ENCODE measurements around the gene SPATA9. TPM values are rescaled to one million over a fixed set of nuclear protein-coding genes. Genes with fewer than 3 reads are reported as not detected.

Gene SPATA9
- total and polyA plus RNA-seq, 2 donors (not counting 3 experiments of a cell fraction or from before 2014, with no cell fraction given) = 0.07 TPM; not detected in 1

DNA sequence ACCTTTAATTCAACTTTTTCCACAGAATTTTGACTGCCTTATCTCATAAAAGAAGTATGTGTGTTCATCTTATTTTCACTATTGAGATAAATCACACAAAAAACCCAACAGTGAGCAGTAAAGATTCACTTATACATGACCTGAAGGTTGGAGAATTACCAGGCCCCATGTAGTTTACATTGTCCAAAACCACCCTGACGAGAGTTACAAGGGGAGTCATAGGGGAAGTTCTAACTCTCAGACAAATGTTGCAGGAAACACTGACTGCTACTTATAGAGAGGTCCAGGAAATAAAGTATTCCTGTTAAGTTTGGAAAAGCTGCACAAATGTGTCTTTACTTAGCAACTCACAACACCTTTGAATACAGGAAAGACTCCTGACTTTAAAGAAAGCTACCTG lies 14.1 kb downstream of the SPATA9 start:
- ChIA-PET CTCF (interaction anchor here (0.9 to 4.2 kb wide), 5 partner anchors 18 to 179 kb away, joined by 3 to 20 read pairs (median 4); partner anchors contain the start of genes RFESD and RHOBTB3), POLR2A (no interaction called here)
- H4K20me1 ChIP-seq (replicated peaks; ENCODE audit: control insufficient read depth, extremely low read depth, insufficient read depth, low read length) = no peaks in the 10 kb centered on the region
- H3K9ac ChIP-seq (replicated peaks; ENCODE audit: extremely low read depth, insufficient read depth, low read length) = peak overlapping the region; percentile 33
- peak overlapping the region; percentile 69 for H3K27ac ChIP-seq (ENCODE audit: insufficient read depth, low read depth, low read length)
- BruUV-seq (replicated peaks) = no TSS peak
- no peaks in the 10 kb centered on the region for H3K36me3 ChIP-seq (ENCODE audit: control insufficient read depth in 2 of 2, extremely low read depth in 1 of 2, insufficient read depth in 2 of 2, low read length in 2 of 2)
- peak overlapping the region; percentile 80 for H3K4me2 ChIP-seq (ENCODE audit: insufficient read depth, low read length)
- H2AFZ ChIP-seq (ENCODE audit: low read depth, low read length) = peak overlapping the region; percentile 67
- H3K9me1 ChIP-seq (replicated peaks; ENCODE audit: control insufficient read depth, extremely low read depth, insufficient read depth, low read length) = no peaks in the 10 kb centered on the region
- DNase-seq (ENCODE audit: low read depth, low spot score) (peak; percentile 68), FAIRE-seq (peak; percentile 70)
- no peak for TF ChIP-seq MYC (IDR thresholded peaks at IDR 0.05; ENCODE audit: low read depth, low read length)
- H3K9me3 ChIP-seq (replicated peaks; ENCODE audit: control insufficient read depth, insufficient read depth, low read length) = no peaks in the 10 kb centered on the region
- intact Hi-C loops (cut with micrococcal nuclease) = loop anchor here (2.0 kb wide), 1 partner anchor 62 kb away; the partner anchor contains the start of gene RHOBTB3
- H3K79me2 ChIP-seq (ENCODE audit: control insufficient read depth, insufficient read depth, low read length) = no peaks in the 10 kb centered on the region
- H3K4me3 ChIP-seq (replicated peaks in 1 of 3; ENCODE audit: insufficient read depth in 1 of 3, low read depth in 1 of 3, low read length in 3 of 3) = no peak overlapping the region
- dilution Hi-C loops (cut with MboI; ENCODE audit: extremely low pct_ligation_motif_present, low sequenced_read_pairs) = no loop called here
- H3K4me1 ChIP-seq (ENCODE audit: control insufficient read depth, extremely low read depth, insufficient read depth, low read length) = peaks cover 23% of the 10 kb centered on the region
- H3K27me3 ChIP-seq (ENCODE audit: control insufficient read depth in 2 of 2, insufficient read depth in 2 of 2, low read length in 2 of 2) = no peaks in the 10 kb centered on the region

DNA sequence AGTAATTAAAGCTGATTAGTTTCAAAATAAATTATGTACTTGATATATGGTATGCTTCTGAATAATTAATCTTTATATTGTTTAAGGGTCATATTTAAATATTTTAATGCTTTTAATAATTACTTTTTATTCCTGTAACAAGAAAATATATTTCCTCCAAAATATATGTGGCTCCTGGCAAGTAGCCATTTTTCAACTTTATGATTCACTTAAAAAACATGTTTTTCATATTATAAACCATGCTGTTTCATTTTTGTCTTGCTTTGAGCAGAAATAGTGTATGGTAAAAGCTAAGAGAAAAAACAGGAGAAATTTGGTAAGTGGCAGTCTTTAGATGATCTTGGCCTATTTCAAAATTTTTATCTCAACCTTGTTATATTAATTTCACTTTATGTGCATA lies 14.6 kb downstream of the SPATA9 start:
- Histone ChIP-seq H3K4me3 (replicated peaks in 1 of 3; ENCODE audit: insufficient read depth in 1 of 3, low read depth in 1 of 3, low read length in 3 of 3) (no peak overlapping the region), H3K9ac (replicated peaks; ENCODE audit: extremely low read depth, insufficient read depth, low read length) (peak overlapping the region; percentile 33), H3K4me2 (ENCODE audit: insufficient read depth, low read length) (peak overlapping the region; percentile 80), H3K79me2 (ENCODE audit: control insufficient read depth, insufficient read depth, low read length) (no peaks in the 10 kb centered on the region), H3K9me3 (replicated peaks; ENCODE audit: control insufficient read depth, insufficient read depth, low read length) (no peaks in the 10 kb centered on the region), H3K27me3 (ENCODE audit: control insufficient read depth in 2 of 2, insufficient read depth in 2 of 2, low read length in 2 of 2) (no peaks in the 10 kb centered on the region), H3K27ac (ENCODE audit: insufficient read depth, low read depth, low read length) (peak overlapping the region; percentile 69), H3K4me1 (ENCODE audit: control insufficient read depth, extremely low read depth, insufficient read depth, low read length) (peaks cover 23% of the 10 kb centered on the region), H3K9me1 (replicated peaks; ENCODE audit: control insufficient read depth, extremely low read depth, insufficient read depth, low read length) (no peaks in the 10 kb centered on the region), H2AFZ (ENCODE audit: low read depth, low read length) (no peak overlapping the region), H4K20me1 (replicated peaks; ENCODE audit: control insufficient read depth, extremely low read depth, insufficient read depth, low read length) (no peaks in the 10 kb centered on the region), H3K36me3 (ENCODE audit: control insufficient read depth in 2 of 2, extremely low read depth in 1 of 2, insufficient read depth in 2 of 2, low read length in 2 of 2) (no peaks in the 10 kb centered on the region)
- ChIA-PET POLR2A (no interaction called here), CTCF (interaction anchor here (0.9 to 4.2 kb wide), 3 partner anchors 17 to 113 kb away, joined by 3 to 20 read pairs (median 11); partner anchors contain the start of gene RFESD)
- no TSS peak for BruUV-seq (replicated peaks)
- FAIRE-seq (no peak), DNase-seq (ENCODE audit: low read depth, low spot score) (peak; percentile 46)
- dilution Hi-C loops (cut with MboI; ENCODE audit: extremely low pct_ligation_motif_present, low sequenced_read_pairs) = no loop called here
- intact Hi-C loops (cut with micrococcal nuclease) = loop anchor here (2.0 kb wide), 1 partner anchor 63 kb away; the partner anchor contains the start of gene RHOBTB3
- TF ChIP-seq POLR2A (IDR thresholded peaks at IDR 0.05; ENCODE audit: low read depth, low read length) (no peak), GATA2 (IDR thresholded peaks at IDR 0.05; ENCODE audit: insufficient read depth, insufficient read length, low read depth, low read length) (no peak), JUN (IDR thresholded peaks at IDR 0.05; ENCODE audit: borderline replicate concordance, insufficient read depth, insufficient read length, low read depth) (no peak), EZH2 (IDR thresholded peaks at IDR 0.05; ENCODE audit: borderline replicate concordance, low read depth, low read length, severe bottlenecking) (no peak), FOS (IDR thresholded peaks at IDR 0.05; ENCODE audit: borderline replicate concordance, insufficient read depth, low read length) (no peak)
